Measurements from ENCODE around the gene USP30. TPM values are rescaled to one million over a fixed set of nuclear protein-coding genes. Genes with fewer than 3 reads are reported as not detected.

Gene USP30
- total RNA-seq, 1 experiment from 2014 or later: 12.5 TPM

DNA sequence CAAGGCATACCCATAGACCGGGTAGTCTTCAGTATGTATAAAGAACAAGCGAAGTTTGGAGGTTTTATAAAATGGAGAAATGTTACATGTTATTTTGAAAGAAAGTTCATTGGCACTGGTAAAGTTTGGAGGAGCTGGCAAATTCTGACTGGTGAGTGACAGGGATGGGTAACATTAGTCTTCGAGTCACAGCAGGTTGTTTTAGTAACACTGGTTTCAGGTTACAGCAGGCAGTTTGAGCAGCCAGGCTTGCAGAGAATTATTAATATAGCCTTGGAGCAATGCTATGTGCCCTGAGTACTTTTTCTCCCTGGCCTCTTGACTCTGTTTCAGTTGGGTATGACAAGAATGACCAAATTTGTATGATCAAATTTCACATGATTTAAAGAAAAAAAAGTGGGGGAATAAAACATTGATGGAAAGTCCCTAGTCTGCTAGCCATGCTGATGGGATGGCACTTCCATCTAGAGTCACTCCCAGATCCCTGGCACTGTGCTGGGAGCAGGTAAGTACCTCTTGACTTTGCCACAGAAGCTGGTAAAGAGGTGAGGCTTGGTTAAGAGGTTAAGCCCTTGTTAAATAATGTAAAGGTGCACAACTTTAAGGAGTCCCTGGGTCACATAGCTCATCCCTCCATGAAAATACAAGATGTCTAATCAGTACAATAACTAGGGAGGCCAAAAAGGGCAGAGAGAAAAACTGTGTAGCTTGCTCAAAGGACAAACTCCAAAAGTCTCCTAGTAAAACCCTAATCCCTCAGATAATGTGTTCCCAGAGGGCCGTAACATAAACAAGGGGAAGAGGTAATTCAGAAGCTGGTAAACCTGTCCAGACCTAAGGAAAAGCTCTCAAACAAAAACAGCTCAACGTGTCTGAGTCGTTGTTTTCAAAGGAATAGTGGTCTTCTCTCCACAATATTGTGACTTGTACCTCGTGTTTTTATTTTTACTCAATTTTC is 18.9 kb upstream of the USP30 start:
- BruUV-seq (replicated peaks): no TSS peak
- Histone ChIP-seq H3K79me2 (ENCODE audit: low read depth) (no peaks in the 10 kb centered on the region), H3K27me3 (ENCODE audit: insufficient read depth, low read depth) (peaks cover 26% of the 10 kb centered on the region; the same call in 1 of the 2 replicates), H3K4me1 (replicated peaks; ENCODE audit: insufficient read depth) (no peaks in the 10 kb centered on the region), H3F3A (ENCODE audit: insufficient read depth, low read depth) (no peaks in the 10 kb centered on the region), H3K4me3 (no peak overlapping the region), H3K36me3 (ENCODE audit: low read depth) (no peaks in the 10 kb centered on the region), H3K4me2 (no peak overlapping the region), H3K27ac (no peak overlapping the region), H4K20me1 (ENCODE audit: insufficient read depth) (no peaks in the 10 kb centered on the region), H3K9me2 (ENCODE audit: insufficient read depth) (no peaks in the 10 kb centered on the region), H2AFZ (no peak overlapping the region), H3K9me3 (ENCODE audit: insufficient read depth, low read depth) (no peaks in the 10 kb centered on the region)
- CTCF ChIA-PET: no interaction called here
- no peak for DNase-seq
- intact Hi-C loops (cut with micrococcal nuclease; ENCODE audit: unreplicated experiment): no loop called here
- TF ChIP-seq EZH2 (IDR thresholded peaks at IDR 0.05; ENCODE audit: low read depth): no peak
- TF ChIP-seq, protein P1, sequence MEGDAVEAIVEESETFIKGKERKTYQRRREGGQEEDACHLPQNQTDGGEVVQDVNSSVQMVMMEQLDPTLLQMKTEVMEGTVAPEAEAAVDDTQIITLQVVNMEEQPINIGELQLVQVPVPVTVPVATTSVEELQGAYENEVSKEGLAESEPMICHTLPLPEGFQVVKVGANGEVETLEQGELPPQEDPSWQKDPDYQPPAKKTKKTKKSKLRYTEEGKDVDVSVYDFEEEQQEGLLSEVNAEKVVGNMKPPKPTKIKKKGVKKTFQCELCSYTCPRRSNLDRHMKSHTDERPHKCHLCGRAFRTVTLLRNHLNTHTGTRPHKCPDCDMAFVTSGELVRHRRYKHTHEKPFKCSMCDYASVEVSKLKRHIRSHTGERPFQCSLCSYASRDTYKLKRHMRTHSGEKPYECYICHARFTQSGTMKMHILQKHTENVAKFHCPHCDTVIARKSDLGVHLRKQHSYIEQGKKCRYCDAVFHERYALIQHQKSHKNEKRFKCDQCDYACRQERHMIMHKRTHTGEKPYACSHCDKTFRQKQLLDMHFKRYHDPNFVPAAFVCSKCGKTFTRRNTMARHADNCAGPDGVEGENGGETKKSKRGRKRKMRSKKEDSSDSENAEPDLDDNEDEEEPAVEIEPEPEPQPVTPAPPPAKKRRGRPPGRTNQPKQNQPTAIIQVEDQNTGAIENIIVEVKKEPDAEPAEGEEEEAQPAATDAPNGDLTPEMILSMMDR (conservative IDR thresholded peaks at IDR 0.05): no peak
- POLR2A ChIA-PET (ENCODE audit: unreplicated experiment): no interaction called here

DNA sequence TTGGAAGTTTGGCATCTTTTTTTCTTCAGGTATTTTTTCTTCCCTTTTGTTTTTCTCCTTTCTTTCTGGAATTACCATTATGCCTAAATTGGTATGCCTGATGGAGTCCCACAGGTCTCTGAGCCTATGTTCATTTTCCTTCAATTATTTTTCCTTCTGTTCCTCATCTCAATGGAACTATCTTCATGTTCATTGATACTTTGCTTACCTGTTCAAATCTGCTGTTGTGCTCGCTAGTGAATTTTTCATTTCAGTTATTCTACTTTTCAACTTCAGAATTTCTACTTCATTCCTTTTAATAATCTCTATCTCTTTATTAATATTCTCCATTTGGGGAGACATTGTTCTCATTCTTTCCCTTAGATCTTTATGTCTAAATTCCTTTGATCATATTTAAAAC is 15.4 kb upstream of the USP30 start:
- ChIA-PET POLR2A (ENCODE audit: unreplicated experiment) (no interaction called here), CTCF (no interaction called here)
- Histone ChIP-seq H3K36me3 (ENCODE audit: low read depth) (no peaks in the 10 kb centered on the region), H3K27me3 (ENCODE audit: insufficient read depth, low read depth) (peaks cover 8% of the 10 kb centered on the region), H3K9me3 (ENCODE audit: insufficient read depth, low read depth) (no peaks in the 10 kb centered on the region), H3K79me2 (ENCODE audit: low read depth) (no peaks in the 10 kb centered on the region), H3K4me2 (no peak overlapping the region), H3F3A (ENCODE audit: insufficient read depth, low read depth) (no peaks in the 10 kb centered on the region), H3K4me1 (replicated peaks; ENCODE audit: insufficient read depth) (no peaks in the 10 kb centered on the region), H3K4me3 (no peak overlapping the region), H2AFZ (no peak overlapping the region), H4K20me1 (ENCODE audit: insufficient read depth) (no peaks in the 10 kb centered on the region), H3K9me2 (ENCODE audit: insufficient read depth) (no peaks in the 10 kb centered on the region), H3K27ac (no peak overlapping the region)
- no TSS peak for BruUV-seq (replicated peaks)
- TF ChIP-seq, protein P1 (conservative IDR thresholded peaks at IDR 0.05): no peak
- TF ChIP-seq EZH2 (IDR thresholded peaks at IDR 0.05; ENCODE audit: low read depth): no peak
- DNase-seq: no peak
- intact Hi-C loops (cut with micrococcal nuclease; ENCODE audit: unreplicated experiment): no loop called here

DNA sequence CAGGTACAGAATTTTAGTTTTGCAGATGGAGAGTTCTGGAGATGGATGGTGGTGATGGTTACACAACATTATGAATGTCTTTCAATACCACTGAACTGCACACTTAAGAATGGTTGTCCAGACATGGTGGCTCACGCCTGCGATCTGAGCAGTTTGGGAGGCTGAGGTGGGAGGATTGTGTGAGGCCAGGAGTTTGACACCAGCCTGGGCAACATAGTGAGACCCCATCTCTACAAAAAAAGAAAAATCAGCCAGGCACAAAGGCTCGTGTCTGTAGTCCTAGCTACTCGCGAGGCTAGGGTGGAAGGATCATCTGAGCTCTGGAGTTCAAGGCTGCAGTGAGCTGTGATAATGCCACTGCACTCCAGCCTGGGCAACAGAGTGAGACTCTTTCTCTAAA is 8.1 kb upstream of the USP30 start:
- Histone ChIP-seq H3K27me3 (ENCODE audit: insufficient read depth, low read depth) (peaks cover 3% of the 10 kb centered on the region; the same call in 1 of the 2 replicates), H3K27ac (no peak overlapping the region), H2AFZ (no peak overlapping the region), H3K79me2 (ENCODE audit: low read depth) (no peaks in the 10 kb centered on the region), H4K20me1 (ENCODE audit: insufficient read depth) (no peaks in the 10 kb centered on the region), H3K4me3 (no peak overlapping the region), H3K9me3 (ENCODE audit: insufficient read depth, low read depth) (no peaks in the 10 kb centered on the region), H3K9me2 (ENCODE audit: insufficient read depth) (no peaks in the 10 kb centered on the region), H3K4me1 (replicated peaks; ENCODE audit: insufficient read depth) (peaks cover 3% of the 10 kb centered on the region; the same call in 1 of the 2 replicates), H3K4me2 (no peak overlapping the region), H3F3A (ENCODE audit: insufficient read depth, low read depth) (peaks cover 8% of the 10 kb centered on the region), H3K36me3 (ENCODE audit: low read depth) (no peaks in the 10 kb centered on the region)
- DNase-seq: no peak
- TF ChIP-seq EZH2 (IDR thresholded peaks at IDR 0.05; ENCODE audit: low read depth): no peak
- TF ChIP-seq, protein P1 (conservative IDR thresholded peaks at IDR 0.05): no peak
- no TSS peak for BruUV-seq (replicated peaks)
- CTCF ChIA-PET: no interaction called here
- intact Hi-C loops (cut with micrococcal nuclease; ENCODE audit: unreplicated experiment): no loop called here
- POLR2A ChIA-PET (ENCODE audit: unreplicated experiment): no interaction called here
